Spleen (tissue), 11 donors: ENCODE results near the gene MASP1. TPM values are rescaled to one million over a fixed set of nuclear protein-coding genes. Genes with fewer than 3 reads are reported as not detected.

ENCODE experiments used
- DNase-seq: peaks from one replicate; pipeline ENCODE4 v3.0.0-alpha.2; 2020
- H3K27ac ChIP-seq, 8 donors: fragments of 200-600 bp; sonication (generic) in 7 of 8; 1 replicate in 4 of 8; 2 replicates in 4 of 8; pipeline versions ENCODE4 v1.5.0 to v1.8.0; 2016 to 2021; ENCODE audit warnings: inconsistent platforms in 4 of 8, mild to moderate bottlenecking in 4 of 8, moderate library complexity in 1 of 8
- H3K27me3 ChIP-seq, 7 donors: fragments of 200-600 bp; sonication (generic) in 6 of 7; replicated peaks in 1 of 7; 1 replicate in 4 of 7; 2 replicates in 3 of 7; pipeline versions ENCODE4 v1.5.0 to v1.8.0; 2016 to 2021; ENCODE audit warnings: inconsistent platforms in 3 of 7, mild to moderate bottlenecking in 1 of 7
- H3K36me3 ChIP-seq, 6 donors: fragments of 200-600 bp; sonication (generic) in 5 of 6; 1 replicate in 4 of 6; 2 replicates in 2 of 6; pipeline versions ENCODE4 v1.5.0 to v1.8.0; 2016 to 2021; ENCODE audit warnings: inconsistent platforms in 2 of 6
- H3K4me1 ChIP-seq, 6 donors: fragments of 200-600 bp; sonication (generic) in 5 of 6; 1 replicate in 3 of 6; 2 replicates in 3 of 6; pipeline versions ENCODE4 v1.5.0 to v1.8.0; 2016 to 2021; ENCODE audit warnings: inconsistent platforms in 3 of 6
- H3K4me3 ChIP-seq, 8 donors: fragments of 200-600 bp; sonication (generic) in 7 of 8; 1 replicate in 4 of 8; 2 replicates in 4 of 8; pipeline versions ENCODE4 v1.5.0 to v1.8.0; 2016 to 2021; ENCODE audit warnings: inconsistent platforms in 4 of 8, mild to moderate bottlenecking in 4 of 8, moderate library complexity in 2 of 8
- H3K9me3 ChIP-seq, 8 donors: fragments of 200-600 bp; sonication (generic) in 7 of 8; 1 replicate in 4 of 8; 2 replicates in 4 of 8; pipeline versions ENCODE4 v1.5.0 to v1.8.0; 2016 to 2021; ENCODE audit warnings: inconsistent platforms in 4 of 8
- CTCF ChIP-seq, 11 experiments: fragments of 200-600 bp in 7 of 11; fragments of 450-650 bp in 4 of 11; sonication (generic) in 4 of 11; IDR thresholded peaks in 8 of 11; conservative IDR thresholded peaks in 3 of 11; 1 replicate in 7 of 11; 2 replicates in 4 of 11; pipeline versions ENCODE4 v1.4.0 to v1.8.0; 2016 to 2021; ENCODE audit warnings: antibody characterized with exemption in 11 of 11, inconsistent platforms in 4 of 11, mild to moderate bottlenecking in 1 of 11
- POLR2A ChIP-seq, 3 donors: fragments of 450-650 bp; IDR thresholded peaks; one replicate each; pipeline ENCODE4 v1.5.1; 2017; ENCODE audit warnings: antibody characterized with exemption in 3 of 3, mild to moderate bottlenecking in 1 of 3
- POLR2AphosphoS5 ChIP-seq, 3 donors: sonication (generic); formaldehyde crosslinking; IDR thresholded peaks; one replicate each; pipeline ENCODE4 v1.5.1; 2017; ENCODE audit warnings: antibody characterized with exemption in 3 of 3
- WGBS, 5 donors: extraction: QIAGEN DNeasy Blood & Tissue Kit in 3 of 5; methylation state at CpG; one replicate each; pipeline versions ENCODE4 v1.1.5 to v1.1.7; 2013 to 2018; 5-methylcytosine and 5-hydroxymethylcytosine counted together
- intact Hi-C: fragments of 100-400 bp; cut with DNase I; formaldehyde crosslinking; loops from one replicate; pipeline ENCODE4 v1.15.0; 2023; ENCODE audit warnings: low total_unique reads
- polyA plus RNA-seq, 3 donors: library from polyadenylated mRNA; stranded (reverse); fragments of 200-250 nt; gene quantifications; one replicate each; pipeline ENCODE4 v1.2.1, GENCODE V29; 2013
- total RNA-seq, 7 donors: library from RNA; depleted of rRNA in 3 of 7; stranded (reverse); fragments of >200 nt in 3 of 7; fragmentation: NEBNext Ultra II Directional in 4 of 7; extraction: Animal tissue kit (Norgen Biotek cat#: 25700) in 4 of 7; gene quantifications; one replicate each; pipeline versions ENCODE4 v1.1.0 to v1.2.1, GENCODE V29; 2016 to 2021
- donor health status: healthy with polysubstance abuse.
- donor health status: DM: no; HTN: no; CAD: no; lungs with moderate emphysema.
- donor health status: DM: no; HTN: no; CAD: no.
- donor health status: Bipolar disorder and iron deficiency.
- donor health status: healthy.
- donor health status: DM: no; HTN: no; CAD: no.
- donor health status: DM: yes; HTN: yes; CAD: no.

The MASP1 gene
- total and polyA plus RNA-seq, 10 donors: 0.05 to 1.9 (median 0.39) TPM; not detected in 2

- Histone ChIP-seq H3K4me3 (no peak overlapping the region), H3K4me1 (peaks cover 6 to 16% (median 13%) of the 10 kb centered on the region in 6 donors), H3K36me3 (no peaks in the 10 kb centered on the region), H3K9me3 (no peaks in the 10 kb centered on the region), H3K27ac (no peak overlapping the region), H3K27me3 (peaks cover 0 to 40% (median 5%) of the 10 kb centered on the region in 7 donors)
- TF ChIP-seq CTCF (IDR thresholded peaks at IDR 0.05 in 8 of 11, conservative IDR thresholded peaks at IDR 0.05 in 3 of 11) (no peak), POLR2A (IDR thresholded peaks at IDR 0.05) (no peak), POLR2AphosphoS5 (IDR thresholded peaks at IDR 0.05) (no peak)
- WGBS, 5 donors: 77 to 81% (median 81%) methylated on average over 7 of the region's 7 CpGs
- no peak for DNase-seq
- intact Hi-C loops: no loop called here
These were observed 30.8 kb upstream of the MASP1 start for GRCh38 chr3:187322291-187322690.

- no peak for TF ChIP-seq POLR2A (IDR thresholded peaks at IDR 0.05)
- no peak for TF ChIP-seq POLR2AphosphoS5 (IDR thresholded peaks at IDR 0.05)
- no peak for TF ChIP-seq CTCF (IDR thresholded peaks at IDR 0.05 in 8 of 11, conservative IDR thresholded peaks at IDR 0.05 in 3 of 11)
- 52 to 76% (median 61%) methylated on average over 1 of the region's 1 CpG for WGBS, 5 donors
- no peaks in the 10 kb centered on the region for H3K9me3 ChIP-seq
These were observed 30.2 kb upstream of the MASP1 start for GRCh38 chr3:187321766-187322165.

GRCh38 chr3:187319699-187320302 lies 28.3 kb upstream of the MASP1 start:
- 27 to 36% (median 29%) methylated on average over 7 of the region's 7 CpGs for WGBS, 5 donors
- intact Hi-C loops: loop anchor here (2.0 to 5.0 kb wide), 2 partner anchors 98 to 359 kb away; no protein-coding TSS in a partner anchor
- TF ChIP-seq POLR2A (IDR thresholded peaks at IDR 0.05) (no peak), CTCF (IDR thresholded peaks at IDR 0.05 in 8 of 11, conservative IDR thresholded peaks at IDR 0.05 in 3 of 11) (peak; percentile 58 to 82 (median 75)), POLR2AphosphoS5 (IDR thresholded peaks at IDR 0.05) (no peak)

More at GRCh38 chr3:187321766-187322165, 30.2 kb upstream of the MASP1 start:
- Histone ChIP-seq H3K36me3 (no peaks in the 10 kb centered on the region), H3K27ac (no peak overlapping the region), H3K27me3 (peaks cover 0 to 45% (median 5%) of the 10 kb centered on the region in 7 donors), H3K4me1 (peaks cover 6 to 16% (median 13%) of the 10 kb centered on the region in 6 donors), H3K4me3 (no peak overlapping the region)
- intact Hi-C loops: no loop called here
- no peak for DNase-seq

GRCh38 chr3:187318819-187319616 lies 27.5 kb upstream of the MASP1 start:
- H3K27me3 ChIP-seq: peaks cover 0 to 58% (median 5%) of the 10 kb centered on the region in 7 donors
- no peak for DNase-seq
- H3K4me1 ChIP-seq: peaks cover 6 to 16% (median 13%) of the 10 kb centered on the region in 6 donors
- H3K9me3 ChIP-seq: no peaks in the 10 kb centered on the region
- H3K4me3 ChIP-seq: peak overlapping the region in 2 of 8 donors; percentile 17 to 53
- TF ChIP-seq POLR2A (IDR thresholded peaks at IDR 0.05) (no peak), CTCF (IDR thresholded peaks at IDR 0.05 in 8 of 11, conservative IDR thresholded peaks at IDR 0.05 in 3 of 11) (peak; percentile 67 to 87 (median 80)), POLR2AphosphoS5 (IDR thresholded peaks at IDR 0.05) (no peak)
- WGBS, 5 donors: 8 to 12% (median 10%) methylated on average over 13 of the region's 13 CpGs
- intact Hi-C loops: loop anchor here (2.0 to 5.0 kb wide), 2 partner anchors 97 to 360 kb away; no protein-coding TSS in a partner anchor
- no peaks in the 10 kb centered on the region for H3K36me3 ChIP-seq
- H3K27ac ChIP-seq: no peak overlapping the region

More at GRCh38 chr3:187319699-187320302, 28.3 kb upstream of the MASP1 start:
- H3K9me3 ChIP-seq: no peaks in the 10 kb centered on the region
- peak; percentile 75 for DNase-seq
- no peak overlapping the region for H3K27ac ChIP-seq
- peaks cover 0 to 50% (median 5%) of the 10 kb centered on the region in 7 donors for H3K27me3 ChIP-seq
- peak overlapping the region in 1 of 8 donors; percentile 53 for H3K4me3 ChIP-seq
- H3K4me1 ChIP-seq: peaks cover 6 to 16% (median 13%) of the 10 kb centered on the region in 6 donors
- H3K36me3 ChIP-seq: no peaks in the 10 kb centered on the region
